Measurements from ENCODE around the gene ZNF684. TPM values are rescaled to one million over a fixed set of nuclear protein-coding genes. Genes with fewer than 3 reads are reported as not detected.
"Not testable (repeated sequence)": the region's sequence is repeated elsewhere in the genome, so short reads cannot be mapped to it uniquely, and the experiment has no call there.

ZNF684 gene
- polyA plus RNA-seq, 1 experiment = 3.2 TPM

GRCh38 chr1:40535732-40536131 lies 4.3 kb downstream of the ZNF684 start:
- ChIA-PET POLR2A (no interaction called here), CTCF (interaction anchor here (0.6 kb wide), 1 partner anchor 272 kb away, joined by 7 read pairs; no protein-coding TSS in a partner anchor)
- no peak for DNase-seq (ENCODE audit: low read depth, low spot score)
- Histone ChIP-seq H3K4me3 (ENCODE audit: low read depth, low read length) (no peak overlapping the region), H3K9me3 (ENCODE audit: control insufficient read depth, insufficient read depth, low read length) (no peaks in the 10 kb centered on the region), H3K27ac (ENCODE audit: low read depth, low read length) (no peak overlapping the region), H3K27me3 (ENCODE audit: control insufficient read depth, insufficient read depth, low read length) (no peaks in the 10 kb centered on the region)
- no peak for TF ChIP-seq CTCF (IDR thresholded peaks at IDR 0.05; ENCODE audit: low read depth, low read length)

- DNase-seq (ENCODE audit: low read depth, low spot score) = no peak
- Histone ChIP-seq H3K9me3 (ENCODE audit: control insufficient read depth, insufficient read depth, low read length) (no peaks in the 10 kb centered on the region), H3K4me3 (ENCODE audit: low read depth, low read length) (no peak overlapping the region), H3K27ac (ENCODE audit: low read depth, low read length) (no peak overlapping the region), H3K27me3 (ENCODE audit: control insufficient read depth, insufficient read depth, low read length) (no peaks in the 10 kb centered on the region)
- CTCF ChIA-PET = no interaction called here
- POLR2A ChIA-PET = no interaction called here
- no peak for TF ChIP-seq CTCF (IDR thresholded peaks at IDR 0.05; ENCODE audit: low read depth, low read length)
These were observed 7.9 kb downstream of the ZNF684 start for GRCh38 chr1:40539338-40539737.

- H3K9me3 ChIP-seq (ENCODE audit: control insufficient read depth, insufficient read depth, low read length) = peaks cover 11% of the 10 kb centered on the region
- POLR2A ChIA-PET = no interaction called here
- no peaks in the 10 kb centered on the region for H3K27me3 ChIP-seq (ENCODE audit: control insufficient read depth, insufficient read depth, low read length)
- no peak overlapping the region for H3K27ac ChIP-seq (ENCODE audit: low read depth, low read length)
- no peak for TF ChIP-seq CTCF (IDR thresholded peaks at IDR 0.05; ENCODE audit: low read depth, low read length)
- CTCF ChIA-PET = no interaction called here
- no peak overlapping the region for H3K4me3 ChIP-seq (ENCODE audit: low read depth, low read length)
- DNase-seq (ENCODE audit: low read depth, low spot score) = no peak
These were observed 15.5 kb downstream of the ZNF684 start for GRCh38 chr1:40546957-40547356.

- Histone ChIP-seq H3K4me3 (ENCODE audit: low read depth, low read length) (no peak overlapping the region), H3K27me3 (ENCODE audit: control insufficient read depth, insufficient read depth, low read length) (no peaks in the 10 kb centered on the region), H3K27ac (ENCODE audit: low read depth, low read length) (no peak overlapping the region), H3K9me3 (ENCODE audit: control insufficient read depth, insufficient read depth, low read length) (peaks cover 6% of the 10 kb centered on the region; the same call in 1 of the 2 replicates)
- ChIA-PET CTCF (no interaction called here), POLR2A (no interaction called here)
- no peak for DNase-seq (ENCODE audit: low read depth, low spot score)
- no peak for TF ChIP-seq CTCF (IDR thresholded peaks at IDR 0.05; ENCODE audit: low read depth, low read length)
These were observed 21.6 kb downstream of the ZNF684 start for GRCh38 chr1:40553017-40553416.

- H3K4me3 ChIP-seq (ENCODE audit: low read depth, low read length); POLR2A ChIA-PET; DNase-seq (ENCODE audit: low read depth, low spot score); H3K27ac ChIP-seq (ENCODE audit: low read depth, low read length); H3K9me3 ChIP-seq (ENCODE audit: control insufficient read depth, insufficient read depth, low read length); H3K27me3 ChIP-seq (ENCODE audit: control insufficient read depth, insufficient read depth, low read length): not testable (repeated sequence)
- CTCF ChIA-PET = interaction anchor here (1.0 kb wide), 1 partner anchor 22 kb away, joined by 3 read pairs; no protein-coding TSS in a partner anchor
These were observed 23.4 kb downstream of the ZNF684 start for GRCh38 chr1:40554807-40555206.

- H3K27me3 ChIP-seq (ENCODE audit: control insufficient read depth, insufficient read depth, low read length) = no peaks in the 10 kb centered on the region
- DNase-seq (ENCODE audit: low read depth, low spot score) = no peak
- peaks cover 3% of the 10 kb centered on the region; the same call in 1 of the 2 replicates for H3K9me3 ChIP-seq (ENCODE audit: control insufficient read depth, insufficient read depth, low read length)
- CTCF ChIA-PET = no interaction called here
- POLR2A ChIA-PET = no interaction called here
- no peak for TF ChIP-seq CTCF (IDR thresholded peaks at IDR 0.05; ENCODE audit: low read depth, low read length)
- H3K4me3 ChIP-seq (ENCODE audit: low read depth, low read length) = no peak overlapping the region
- H3K27ac ChIP-seq (ENCODE audit: low read depth, low read length) = no peak overlapping the region
These were observed 24.7 kb downstream of the ZNF684 start for GRCh38 chr1:40556121-40556520.

GRCh38 chr1:40558241-40558640 lies 26.8 kb downstream of the ZNF684 start:
- CTCF ChIA-PET = interaction anchor here (0.6 kb wide), 1 partner anchor 56 kb away, joined by 5 read pairs; no protein-coding TSS in a partner anchor
- DNase-seq (ENCODE audit: low read depth, low spot score); POLR2A ChIA-PET; H3K27me3 ChIP-seq (ENCODE audit: control insufficient read depth, insufficient read depth, low read length); H3K27ac ChIP-seq (ENCODE audit: low read depth, low read length); H3K4me3 ChIP-seq (ENCODE audit: low read depth, low read length); H3K9me3 ChIP-seq (ENCODE audit: control insufficient read depth, insufficient read depth, low read length): not testable (repeated sequence)
